Liver (tissue), 9 donors: Measurements from ENCODE around the gene MALRD1. TPM values are rescaled to one million over a fixed set of nuclear protein-coding genes. Genes with fewer than 3 reads are reported as not detected.

Experiments used
- DNase-seq: peaks from one replicate; pipeline ENCODE4 v3.0.0-alpha.2; 2017; ENCODE audit warnings: low spot score
- H3K27ac ChIP-seq, 2 donors: one replicate each; pipeline ENCODE4 v1.7.0; 2013; ENCODE audit warnings: inconsistent platforms in 2 of 2, low read length in 2 of 2, control low read depth in 1 of 2, low read depth in 1 of 2, mild to moderate bottlenecking in 1 of 2
- H3K27me3 ChIP-seq, 4 donors: one replicate each; pipeline versions ENCODE4 v1.6.1 to v1.7.0; 2013; ENCODE audit warnings: low read length in 3 of 4, inconsistent platforms in 1 of 4, mild to moderate bottlenecking in 1 of 4, moderate library complexity in 1 of 4; ENCODE audit not compliant: control insufficient read depth in 4 of 4, insufficient read depth in 4 of 4
- H3K36me3 ChIP-seq, 4 donors: one replicate each; pipeline versions ENCODE4 v1.6.1 to v1.7.0; 2013; ENCODE audit warnings: low read length in 3 of 4, mild to moderate bottlenecking in 3 of 4, low read depth in 1 of 4, moderate library complexity in 1 of 4; ENCODE audit not compliant: control insufficient read depth in 4 of 4, insufficient read depth in 3 of 4
- H3K4me1 ChIP-seq, 4 donors: one replicate each; pipeline versions ENCODE4 v1.6.1 to v1.7.0; 2013; ENCODE audit warnings: low read length in 3 of 4, mild to moderate bottlenecking in 3 of 4, moderate library complexity in 1 of 4; ENCODE audit not compliant: control insufficient read depth in 4 of 4, insufficient read depth in 4 of 4
- H3K4me3 ChIP-seq, 3 donors: one replicate each; pipeline versions ENCODE4 v1.6.1 to v1.7.0; 2013; ENCODE audit warnings: low read length in 3 of 3, control low read depth in 1 of 3, low read depth in 1 of 3, mild to moderate bottlenecking in 1 of 3
- H3K9ac ChIP-seq, 2 donors: one replicate each; pipeline ENCODE4 v1.7.0; 2013; ENCODE audit warnings: low read length in 2 of 2, mild to moderate bottlenecking in 2 of 2, moderate library complexity in 2 of 2, control low read depth in 1 of 2, low read depth in 1 of 2
- H3K9me3 ChIP-seq, 4 donors: one replicate each; pipeline versions ENCODE4 v1.6.1 to v1.7.0; 2013; ENCODE audit warnings: low read length in 3 of 4; ENCODE audit not compliant: control insufficient read depth in 4 of 4
- EGR1 ChIP-seq, 2 donors: IDR thresholded peaks; 2 replicates each; pipeline ENCODE4 v1.6.1; 2016 to 2018; ENCODE audit warnings: antibody characterized with exemption in 2 of 2, low read depth in 2 of 2
- FOXA1 ChIP-seq: IDR thresholded peaks from 2 replicates; pipeline ENCODE4 v1.6.1; 2016; ENCODE audit warnings: antibody characterized with exemption
- FOXA2 ChIP-seq: IDR thresholded peaks from 2 replicates; pipeline ENCODE4 v1.6.1; 2016; ENCODE audit warnings: antibody characterized with exemption
- GABPA ChIP-seq, 2 donors: IDR thresholded peaks in 1 of 2; conservative IDR thresholded peaks in 1 of 2; 2 replicates each; pipeline ENCODE4 v1.6.1; 2016; ENCODE audit warnings: antibody characterized with exemption in 2 of 2, mild to moderate bottlenecking in 1 of 2, moderate library complexity in 1 of 2
- HNF4A ChIP-seq, 2 donors: conservative IDR thresholded peaks; 2 replicates each; pipeline ENCODE4 v1.6.1; 2016; ENCODE audit warnings: antibody characterized with exemption in 2 of 2, mild to moderate bottlenecking in 2 of 2
- HNF4G ChIP-seq: IDR thresholded peaks from 2 replicates; pipeline ENCODE4 v1.6.1; 2016; ENCODE audit warnings: antibody characterized with exemption
- JUND ChIP-seq, 2 donors: IDR thresholded peaks; 2 replicates each; pipeline ENCODE4 v1.6.1; 2016; ENCODE audit warnings: antibody characterized with exemption in 2 of 2
- NR2F2 ChIP-seq: IDR thresholded peaks from 2 replicates; pipeline ENCODE4 v1.6.1; 2016; ENCODE audit warnings: antibody characterized with exemption
- RAD21 ChIP-seq, 2 donors: IDR thresholded peaks; 2 replicates each; pipeline ENCODE4 v1.6.1; 2016; ENCODE audit warnings: antibody characterized with exemption in 2 of 2, mild to moderate bottlenecking in 2 of 2
- RXRA ChIP-seq, 2 donors: IDR thresholded peaks; 2 replicates each; pipeline ENCODE4 v1.6.1; 2017 to 2018; ENCODE audit warnings: antibody characterized with exemption in 2 of 2, mild to moderate bottlenecking in 1 of 2
- SP1 ChIP-seq: IDR thresholded peaks from 2 replicates; pipeline ENCODE4 v1.6.1; 2018; ENCODE audit warnings: antibody characterized with exemption, mild to moderate bottlenecking
- TAF1 ChIP-seq: conservative IDR thresholded peaks from 2 replicates; pipeline ENCODE4 v1.6.1; 2016; ENCODE audit warnings: antibody characterized with exemption, mild to moderate bottlenecking
- YY1 ChIP-seq: IDR thresholded peaks from 2 replicates; pipeline ENCODE4 v1.6.1; 2016; ENCODE audit warnings: antibody characterized with exemption, mild to moderate bottlenecking
- WGBS: extraction: QIAGEN DNeasy Blood & Tissue Kit; methylation state at CpG from one replicate; pipeline ENCODE4 v1.1.7; 2013; 5-methylcytosine and 5-hydroxymethylcytosine counted together
- polyA plus RNA-seq, 2 donors: library from polyadenylated mRNA; stranded (reverse) in 1 of 2; unstranded in 1 of 2; fragments of 200-250 nt in 1 of 2; fragments of >200 nt in 1 of 2; fragmentation: Nextera tagmentation in 1 of 2; extraction: Ambion mirVana in 1 of 2; gene quantifications; one replicate each; pipeline versions ENCODE4 v1.2.1 to v1.2.3, GENCODE V29; 2013 to 2015
- total RNA-seq, 2 donors: library from RNA; depleted of rRNA; stranded (reverse); fragments of >200 nt; gene quantifications; one replicate each; pipeline ENCODE4 v1.2.3, GENCODE V29; 2014
- TF ChIP-seq, protein P1 (sequence below): IDR thresholded peaks from 2 replicates; pipeline ENCODE4 v1.6.1; 2016; ENCODE audit warnings: antibody characterized with exemption
- TF ChIP-seq, protein P2 (sequence below): fragments of 150-350 bp; IDR thresholded peaks from 2 replicates; pipeline ENCODE4 v1.5.1; 2017; ENCODE audit warnings: improper control_type of control experiment, low read depth, low read length; ENCODE audit not compliant: missing input control
- TF ChIP-seq, protein P3 (sequence below): IDR thresholded peaks from 2 replicates; pipeline ENCODE4 v1.6.1; 2016; ENCODE audit warnings: antibody characterized with exemption
- TF ChIP-seq, protein P4 (sequence below): IDR thresholded peaks from 2 replicates; pipeline ENCODE4 v1.6.1; 2016; ENCODE audit warnings: antibody characterized with exemption
- TF ChIP-seq, protein P5 (sequence below): IDR thresholded peaks from 2 replicates; pipeline ENCODE4 v1.6.1; 2016; ENCODE audit warnings: antibody characterized with exemption, mild to moderate bottlenecking
- donor health status: healthy.
- donor health status: healthy.
- donor health status: healthy.
- donor health status: healthy.
- donor health status: healthy.

The MALRD1 gene
- total and polyA plus RNA-seq, 4 donors: 0.37 to 0.59 TPM; not detected in 2

DNA sequence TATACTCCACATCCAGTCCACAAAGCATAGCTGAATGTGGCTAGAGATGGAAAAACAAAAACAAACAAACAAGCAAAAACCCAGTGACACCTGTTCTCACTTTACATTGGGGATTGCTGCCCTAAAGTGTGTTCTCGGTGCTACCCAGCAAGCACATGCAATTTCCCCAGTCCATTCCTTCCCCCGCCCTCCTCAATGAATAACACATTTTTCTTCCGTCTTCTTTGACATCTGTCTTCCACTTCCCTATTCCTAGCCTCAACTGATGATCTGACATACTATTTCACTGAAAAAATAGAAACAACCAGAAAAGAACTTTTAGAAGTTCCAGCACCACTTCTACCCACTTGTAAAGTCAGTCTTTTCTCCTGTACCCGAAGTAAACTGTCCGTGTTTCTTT is 147.1 kb downstream of the MALRD1 start (continued):
- no peak for TF ChIP-seq RXRA (IDR thresholded peaks at IDR 0.05)

DNA sequence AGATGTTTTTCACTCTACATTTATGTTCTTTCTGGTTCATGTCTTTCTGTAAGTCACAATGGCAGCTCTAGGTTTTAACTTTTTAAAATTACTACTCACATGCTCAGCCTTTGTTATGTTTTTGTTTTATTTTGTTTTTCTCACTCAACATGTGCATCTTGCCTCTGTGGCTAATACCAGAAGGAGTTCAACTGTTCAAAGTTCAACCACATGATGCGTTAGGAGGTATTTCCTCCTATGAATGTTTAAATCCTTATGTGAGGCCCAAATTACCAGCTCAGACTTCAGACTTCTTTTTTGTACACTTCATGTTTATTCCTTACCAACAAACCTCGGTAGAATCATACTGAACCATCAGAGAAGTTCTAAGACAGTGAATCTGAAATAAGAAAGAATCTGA is 151.6 kb downstream of the MALRD1 start:
- H3K9ac ChIP-seq: no peak overlapping the region
- no peaks in the 10 kb centered on the region for H3K9me3 ChIP-seq
- no peaks in the 10 kb centered on the region for H3K27me3 ChIP-seq
- no peak overlapping the region for H3K27ac ChIP-seq
- H3K4me3 ChIP-seq: no peak overlapping the region
- no peak for TF ChIP-seq GABPA (IDR thresholded peaks at IDR 0.05 in 1 of 2, conservative IDR thresholded peaks at IDR 0.05 in 1 of 2)
- no peak for TF ChIP-seq TAF1
- no peak for TF ChIP-seq NR2F2
- no peak for TF ChIP-seq FOXA2
- TF ChIP-seq HNF4G: no peak
- no peak for TF ChIP-seq YY1
- TF ChIP-seq SP1: no peak
- TF ChIP-seq, protein P1, sequence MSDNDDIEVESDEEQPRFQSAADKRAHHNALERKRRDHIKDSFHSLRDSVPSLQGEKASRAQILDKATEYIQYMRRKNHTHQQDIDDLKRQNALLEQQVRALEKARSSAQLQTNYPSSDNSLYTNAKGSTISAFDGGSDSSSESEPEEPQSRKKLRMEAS: no peak
- no peak for TF ChIP-seq FOXA1
- TF ChIP-seq EGR1 (IDR thresholded peaks at IDR 0.05; ENCODE audit: low read depth in 2 of 2): no peak
- no peak for TF ChIP-seq RXRA (IDR thresholded peaks at IDR 0.05)
- TF ChIP-seq, protein P2, sequence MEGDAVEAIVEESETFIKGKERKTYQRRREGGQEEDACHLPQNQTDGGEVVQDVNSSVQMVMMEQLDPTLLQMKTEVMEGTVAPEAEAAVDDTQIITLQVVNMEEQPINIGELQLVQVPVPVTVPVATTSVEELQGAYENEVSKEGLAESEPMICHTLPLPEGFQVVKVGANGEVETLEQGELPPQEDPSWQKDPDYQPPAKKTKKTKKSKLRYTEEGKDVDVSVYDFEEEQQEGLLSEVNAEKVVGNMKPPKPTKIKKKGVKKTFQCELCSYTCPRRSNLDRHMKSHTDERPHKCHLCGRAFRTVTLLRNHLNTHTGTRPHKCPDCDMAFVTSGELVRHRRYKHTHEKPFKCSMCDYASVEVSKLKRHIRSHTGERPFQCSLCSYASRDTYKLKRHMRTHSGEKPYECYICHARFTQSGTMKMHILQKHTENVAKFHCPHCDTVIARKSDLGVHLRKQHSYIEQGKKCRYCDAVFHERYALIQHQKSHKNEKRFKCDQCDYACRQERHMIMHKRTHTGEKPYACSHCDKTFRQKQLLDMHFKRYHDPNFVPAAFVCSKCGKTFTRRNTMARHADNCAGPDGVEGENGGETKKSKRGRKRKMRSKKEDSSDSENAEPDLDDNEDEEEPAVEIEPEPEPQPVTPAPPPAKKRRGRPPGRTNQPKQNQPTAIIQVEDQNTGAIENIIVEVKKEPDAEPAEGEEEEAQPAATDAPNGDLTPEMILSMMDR: no peak
- TF ChIP-seq, protein P3, sequence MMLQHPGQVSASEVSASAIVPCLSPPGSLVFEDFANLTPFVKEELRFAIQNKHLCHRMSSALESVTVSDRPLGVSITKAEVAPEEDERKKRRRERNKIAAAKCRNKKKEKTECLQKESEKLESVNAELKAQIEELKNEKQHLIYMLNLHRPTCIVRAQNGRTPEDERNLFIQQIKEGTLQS: no peak
- TF ChIP-seq HNF4A (conservative IDR thresholded peaks at IDR 0.05): no peak
- no peak for DNase-seq
- no peaks in the 10 kb centered on the region for H3K36me3 ChIP-seq
- H3K4me1 ChIP-seq: no peaks in the 10 kb centered on the region
- 48% methylated on average over 2 of the region's 2 CpGs for WGBS

DNA sequence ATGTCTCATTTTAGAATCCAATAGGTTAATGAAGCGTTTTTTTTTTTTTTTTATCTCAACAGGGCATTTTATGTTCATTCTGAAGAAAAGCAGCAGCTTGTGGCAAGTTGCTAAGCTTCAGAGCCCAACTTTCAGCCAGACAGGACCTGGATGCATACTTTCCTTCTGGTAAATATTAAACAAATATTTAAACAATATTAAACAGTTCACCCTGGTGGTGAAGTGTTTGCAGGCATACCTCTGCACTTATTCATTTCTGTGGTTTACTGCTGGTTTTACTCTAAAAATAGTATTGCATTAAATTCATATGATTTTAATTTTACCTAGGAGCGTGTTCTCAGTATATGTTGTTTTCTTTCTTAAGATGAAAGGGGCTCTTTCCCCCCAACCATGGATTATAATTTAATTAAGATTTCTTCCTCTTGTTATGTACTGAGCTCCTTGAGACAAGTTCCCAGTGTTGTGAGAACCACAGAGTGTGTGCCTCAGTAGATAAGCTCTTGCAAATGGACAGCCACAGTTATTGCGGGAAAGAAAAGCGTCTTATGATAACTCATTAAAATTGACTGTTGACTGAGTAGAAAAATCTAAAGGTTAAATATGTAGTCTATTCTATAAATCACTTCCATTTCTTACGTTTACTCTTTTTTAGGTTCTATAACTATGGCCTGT is 155.8 kb downstream of the MALRD1 start:
- Histone ChIP-seq H3K4me3 (no peak overlapping the region), H3K27ac (no peak overlapping the region), H3K9ac (no peak overlapping the region), H3K4me1 (no peaks in the 10 kb centered on the region), H3K27me3 (peaks cover 0 to 3% (median 0%) of the 10 kb centered on the region in 4 donors), H3K9me3 (no peaks in the 10 kb centered on the region), H3K36me3 (no peaks in the 10 kb centered on the region)
- DNase-seq: no peak
- TF ChIP-seq, protein P1: no peak
- TF ChIP-seq GABPA (IDR thresholded peaks at IDR 0.05 in 1 of 2, conservative IDR thresholded peaks at IDR 0.05 in 1 of 2): no peak
- no peak for TF ChIP-seq FOXA2
- no peak for TF ChIP-seq HNF4G
- TF ChIP-seq, protein P4, sequence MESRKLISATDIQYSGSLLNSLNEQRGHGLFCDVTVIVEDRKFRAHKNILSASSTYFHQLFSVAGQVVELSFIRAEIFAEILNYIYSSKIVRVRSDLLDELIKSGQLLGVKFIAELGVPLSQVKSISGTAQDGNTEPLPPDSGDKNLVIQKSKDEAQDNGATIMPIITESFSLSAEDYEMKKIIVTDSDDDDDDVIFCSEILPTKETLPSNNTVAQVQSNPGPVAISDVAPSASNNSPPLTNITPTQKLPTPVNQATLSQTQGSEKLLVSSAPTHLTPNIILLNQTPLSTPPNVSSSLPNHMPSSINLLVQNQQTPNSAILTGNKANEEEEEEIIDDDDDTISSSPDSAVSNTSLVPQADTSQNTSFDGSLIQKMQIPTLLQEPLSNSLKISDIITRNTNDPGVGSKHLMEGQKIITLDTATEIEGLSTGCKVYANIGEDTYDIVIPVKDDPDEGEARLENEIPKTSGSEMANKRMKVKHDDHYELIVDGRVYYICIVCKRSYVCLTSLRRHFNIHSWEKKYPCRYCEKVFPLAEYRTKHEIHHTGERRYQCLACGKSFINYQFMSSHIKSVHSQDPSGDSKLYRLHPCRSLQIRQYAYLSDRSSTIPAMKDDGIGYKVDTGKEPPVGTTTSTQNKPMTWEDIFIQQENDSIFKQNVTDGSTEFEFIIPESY: no peak
- no peak for TF ChIP-seq SP1
- TF ChIP-seq TAF1: no peak
- TF ChIP-seq, protein P3: no peak
- no peak for TF ChIP-seq RAD21 (IDR thresholded peaks at IDR 0.05)
- TF ChIP-seq, protein P2: no peak
- no peak for TF ChIP-seq FOXA1
- TF ChIP-seq RXRA (IDR thresholded peaks at IDR 0.05): no peak
- no peak for TF ChIP-seq YY1
- no peak for TF ChIP-seq EGR1 (IDR thresholded peaks at IDR 0.05; ENCODE audit: low read depth in 2 of 2)
- no peak for TF ChIP-seq HNF4A (conservative IDR thresholded peaks at IDR 0.05)
- no peak for TF ChIP-seq JUND (IDR thresholded peaks at IDR 0.05)
- TF ChIP-seq, protein P5, sequence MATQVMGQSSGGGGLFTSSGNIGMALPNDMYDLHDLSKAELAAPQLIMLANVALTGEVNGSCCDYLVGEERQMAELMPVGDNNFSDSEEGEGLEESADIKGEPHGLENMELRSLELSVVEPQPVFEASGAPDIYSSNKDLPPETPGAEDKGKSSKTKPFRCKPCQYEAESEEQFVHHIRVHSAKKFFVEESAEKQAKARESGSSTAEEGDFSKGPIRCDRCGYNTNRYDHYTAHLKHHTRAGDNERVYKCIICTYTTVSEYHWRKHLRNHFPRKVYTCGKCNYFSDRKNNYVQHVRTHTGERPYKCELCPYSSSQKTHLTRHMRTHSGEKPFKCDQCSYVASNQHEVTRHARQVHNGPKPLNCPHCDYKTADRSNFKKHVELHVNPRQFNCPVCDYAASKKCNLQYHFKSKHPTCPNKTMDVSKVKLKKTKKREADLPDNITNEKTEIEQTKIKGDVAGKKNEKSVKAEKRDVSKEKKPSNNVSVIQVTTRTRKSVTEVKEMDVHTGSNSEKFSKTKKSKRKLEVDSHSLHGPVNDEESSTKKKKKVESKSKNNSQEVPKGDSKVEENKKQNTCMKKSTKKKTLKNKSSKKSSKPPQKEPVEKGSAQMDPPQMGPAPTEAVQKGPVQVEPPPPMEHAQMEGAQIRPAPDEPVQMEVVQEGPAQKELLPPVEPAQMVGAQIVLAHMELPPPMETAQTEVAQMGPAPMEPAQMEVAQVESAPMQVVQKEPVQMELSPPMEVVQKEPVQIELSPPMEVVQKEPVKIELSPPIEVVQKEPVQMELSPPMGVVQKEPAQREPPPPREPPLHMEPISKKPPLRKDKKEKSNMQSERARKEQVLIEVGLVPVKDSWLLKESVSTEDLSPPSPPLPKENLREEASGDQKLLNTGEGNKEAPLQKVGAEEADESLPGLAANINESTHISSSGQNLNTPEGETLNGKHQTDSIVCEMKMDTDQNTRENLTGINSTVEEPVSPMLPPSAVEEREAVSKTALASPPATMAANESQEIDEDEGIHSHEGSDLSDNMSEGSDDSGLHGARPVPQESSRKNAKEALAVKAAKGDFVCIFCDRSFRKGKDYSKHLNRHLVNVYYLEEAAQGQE: no peak
- no peak for TF ChIP-seq NR2F2
- 69% methylated on average over 5 of the region's 5 CpGs for WGBS
